Hematopoietic multipotent progenitor cell treated with erythropoietin and hydrocortisone succinate and interleukin-3 and kit ligand, for 17 days (in vitro differentiated cells): ENCODE results near the gene PPP1R14B.

Experiments used
- DNase-seq: peaks from one replicate; pipeline ENCODE4 v3.0.0-alpha.2; 2015; ENCODE audit warnings: low spot score

PPP1R14B gene

GRCh38 chr11:64245401-64245796 lies 1.3 kb downstream of the PPP1R14B start:
- DNase-seq = no peak

DNA sequence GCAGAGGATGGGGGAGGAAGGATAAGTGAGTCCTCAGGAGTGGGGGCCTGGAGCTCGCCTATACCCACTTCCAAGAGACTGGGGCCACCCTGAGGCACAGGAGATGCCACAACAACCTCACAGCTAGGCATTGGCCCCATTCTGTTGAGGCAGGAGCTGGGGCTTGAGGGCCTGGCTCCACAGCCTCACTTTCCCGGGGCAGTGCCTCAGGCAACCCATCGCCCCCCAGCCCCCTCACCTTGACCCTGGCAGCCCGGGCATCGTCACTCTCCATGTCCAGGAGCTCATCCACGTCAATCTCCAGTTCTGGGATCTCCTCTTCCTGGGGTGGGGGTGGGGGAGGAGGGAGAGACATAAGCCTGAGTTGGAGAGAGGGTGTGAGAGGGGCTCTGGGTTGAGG lies 1.8 kb downstream of the PPP1R14B start:
- no peak for DNase-seq

DNA sequence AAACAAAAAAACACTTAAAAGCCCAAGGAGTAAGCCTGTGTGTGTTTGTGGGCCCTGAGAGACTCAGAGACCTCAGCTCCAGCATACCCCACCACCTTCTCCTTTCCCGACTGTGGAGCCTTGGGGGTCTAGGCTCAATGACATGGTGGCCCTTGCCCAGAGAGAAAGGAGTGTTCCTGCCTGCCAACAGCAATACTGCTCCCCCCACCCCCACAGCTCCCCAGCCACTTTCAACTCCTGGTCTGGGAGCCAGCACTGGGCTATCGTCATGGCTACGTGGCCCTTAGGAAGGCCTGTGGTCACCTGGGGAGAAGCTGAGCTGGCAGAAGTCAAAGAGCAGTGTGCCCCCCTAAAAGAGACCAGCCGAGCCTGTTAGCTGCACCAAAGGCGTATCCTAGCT lies 2.6 kb downstream of the PPP1R14B start:
- no peak for DNase-seq

GRCh38 chr11:64243236-64243854 lies 3.4 kb downstream of the PPP1R14B start:
- DNase-seq = no peak

GRCh38 chr11:64241491-64242374 lies 5.0 kb downstream of the PPP1R14B start:
- no peak for DNase-seq

- DNase-seq = peak; percentile 100
These were observed 5.6 kb downstream of the PPP1R14B start for GRCh38 chr11:64241241-64241490.

DNA sequence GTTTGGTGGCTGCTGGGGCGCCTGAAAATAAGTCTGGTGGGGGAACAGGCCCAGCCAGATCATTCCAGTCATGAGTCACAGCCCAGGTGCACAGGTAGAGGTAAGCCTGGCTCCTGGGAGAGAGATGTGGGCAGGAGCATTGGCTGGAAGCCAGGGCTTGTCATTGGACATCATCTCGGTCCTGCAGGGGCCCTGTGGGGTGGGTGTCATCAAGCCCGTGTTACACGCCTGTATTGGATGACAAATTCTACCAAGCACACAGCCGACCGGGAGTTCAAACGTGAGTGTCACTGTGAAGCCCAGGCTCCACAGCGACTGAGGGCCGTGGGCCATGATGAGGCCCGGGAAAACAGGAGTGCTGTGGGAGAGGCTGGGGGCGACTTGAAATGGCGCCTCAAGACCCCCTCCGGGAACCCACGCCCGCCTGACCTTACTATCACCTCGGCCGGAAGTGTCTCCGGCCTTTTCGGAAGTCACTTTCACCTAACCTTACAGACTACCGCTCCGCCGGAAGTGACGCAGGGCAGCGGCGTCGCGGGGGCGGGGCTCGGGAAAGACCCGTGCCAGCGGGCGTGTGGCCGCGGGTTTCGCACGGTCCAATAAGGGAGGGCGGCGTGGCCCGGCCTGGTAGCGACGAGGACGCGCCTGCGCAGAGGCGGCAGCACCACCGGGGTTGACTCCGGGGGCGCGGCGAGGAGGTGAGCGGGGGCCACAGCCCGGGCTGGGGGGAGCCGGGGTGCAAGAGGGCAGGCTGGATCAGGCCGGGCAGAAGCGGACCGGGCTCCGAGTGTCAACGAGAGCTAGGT lies 6.1 kb downstream of the PPP1R14B start, which contains the start of gene FKBP2:
FKBP2 (plus strand) TSS at position 661 of the 806 bp plus-strand sequence. CDS start 1,293 bp downstream, outside the sequence.
- peak; percentile 99 for DNase-seq

GRCh38 chr11:64239662-64240434 lies 6.9 kb downstream of the PPP1R14B start:
- no peak for DNase-seq

DNA sequence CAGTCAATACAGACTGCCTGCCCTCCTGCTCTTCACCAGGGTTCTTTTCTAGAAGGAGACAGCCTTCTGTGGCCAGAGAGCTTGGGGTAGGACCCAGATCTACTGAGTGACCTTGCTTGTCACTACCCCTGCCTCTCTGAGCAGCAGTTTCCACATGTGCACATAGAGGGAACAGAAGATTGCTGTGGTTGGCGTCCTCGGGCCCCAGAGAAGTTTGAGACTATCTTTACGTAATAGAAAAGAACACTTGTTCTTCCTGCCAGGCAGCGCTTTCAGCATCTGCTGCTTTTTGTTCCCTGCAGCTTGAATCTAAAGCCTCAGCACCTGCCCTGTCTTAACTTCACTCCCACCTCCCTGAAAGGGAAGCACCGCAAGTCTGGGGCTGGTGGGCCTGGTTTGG lies 7.7 kb downstream of the PPP1R14B start:
- no peak for DNase-seq

GRCh38 chr11:64238076-64238475 lies 8.7 kb downstream of the PPP1R14B start:
- no peak for DNase-seq

GRCh38 chr11:64237484-64237951 lies 9.2 kb downstream of the PPP1R14B start:
- no peak for DNase-seq

DNA sequence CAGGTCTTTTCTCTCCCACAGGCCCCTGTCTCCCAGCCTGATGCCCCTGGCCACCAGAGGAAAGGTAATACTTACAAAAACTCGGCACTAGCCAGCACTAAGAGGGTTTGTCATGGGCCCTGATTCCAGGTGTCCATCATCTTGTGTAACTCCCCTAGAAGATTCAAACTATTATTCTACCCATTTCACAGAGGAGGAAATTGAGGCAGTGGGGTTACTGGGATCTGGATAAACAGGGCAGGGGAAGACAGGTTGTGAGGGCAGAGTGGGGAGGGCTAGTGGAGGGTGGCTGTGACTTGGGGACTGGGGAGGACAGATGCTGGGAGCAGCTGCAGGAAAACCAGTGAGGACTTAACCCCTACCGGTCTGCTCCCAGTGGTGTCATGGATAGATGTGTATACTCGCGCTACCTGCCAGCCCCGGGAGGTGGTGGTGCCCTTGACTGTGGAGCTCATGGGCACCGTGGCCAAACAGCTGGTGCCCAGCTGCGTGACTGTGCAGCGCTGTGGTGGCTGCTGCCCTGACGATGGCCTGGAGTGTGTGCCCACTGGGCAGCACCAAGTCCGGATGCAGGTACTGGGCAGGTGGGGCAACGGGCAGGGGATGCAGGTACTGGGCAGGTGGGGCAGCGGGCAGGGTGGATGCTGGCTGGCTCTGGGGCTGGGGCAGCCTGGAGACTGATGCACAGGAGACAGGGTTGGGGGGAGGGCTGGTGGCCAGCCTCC lies 11.1 kb downstream of the PPP1R14B start:
- DNase-seq = no peak

GRCh38 chr11:64234647-64235379 lies 11.9 kb downstream of the PPP1R14B start:
- DNase-seq = peak; percentile 51

- peak; percentile 42 for DNase-seq
These were observed 12.7 kb downstream of the PPP1R14B start, which contains the start of gene VEGFB for GRCh38 chr11:64233913-64234586. VEGFB (plus strand) TSS chr11:64234584; CDS start chr11:64234834, 250 bp downstream.

DNA sequence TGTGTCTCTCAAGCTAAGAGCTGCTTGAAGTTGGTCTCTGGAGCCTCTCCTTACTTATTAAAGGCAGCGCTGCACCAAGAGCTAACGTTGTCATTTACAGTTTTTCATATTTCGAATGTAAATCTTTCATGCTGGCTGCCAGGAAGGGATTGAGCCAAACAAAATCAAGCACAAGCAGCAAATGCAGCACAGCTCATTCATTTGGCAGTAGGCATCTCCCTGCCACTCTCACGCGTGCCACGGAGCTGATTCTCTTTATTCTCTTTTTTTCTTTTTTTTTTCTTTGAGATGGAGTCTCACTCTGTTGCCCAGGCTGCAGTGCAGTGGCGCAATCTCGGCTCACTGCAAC lies 13.8 kb downstream of the PPP1R14B start:
- DNase-seq = no peak

DNA sequence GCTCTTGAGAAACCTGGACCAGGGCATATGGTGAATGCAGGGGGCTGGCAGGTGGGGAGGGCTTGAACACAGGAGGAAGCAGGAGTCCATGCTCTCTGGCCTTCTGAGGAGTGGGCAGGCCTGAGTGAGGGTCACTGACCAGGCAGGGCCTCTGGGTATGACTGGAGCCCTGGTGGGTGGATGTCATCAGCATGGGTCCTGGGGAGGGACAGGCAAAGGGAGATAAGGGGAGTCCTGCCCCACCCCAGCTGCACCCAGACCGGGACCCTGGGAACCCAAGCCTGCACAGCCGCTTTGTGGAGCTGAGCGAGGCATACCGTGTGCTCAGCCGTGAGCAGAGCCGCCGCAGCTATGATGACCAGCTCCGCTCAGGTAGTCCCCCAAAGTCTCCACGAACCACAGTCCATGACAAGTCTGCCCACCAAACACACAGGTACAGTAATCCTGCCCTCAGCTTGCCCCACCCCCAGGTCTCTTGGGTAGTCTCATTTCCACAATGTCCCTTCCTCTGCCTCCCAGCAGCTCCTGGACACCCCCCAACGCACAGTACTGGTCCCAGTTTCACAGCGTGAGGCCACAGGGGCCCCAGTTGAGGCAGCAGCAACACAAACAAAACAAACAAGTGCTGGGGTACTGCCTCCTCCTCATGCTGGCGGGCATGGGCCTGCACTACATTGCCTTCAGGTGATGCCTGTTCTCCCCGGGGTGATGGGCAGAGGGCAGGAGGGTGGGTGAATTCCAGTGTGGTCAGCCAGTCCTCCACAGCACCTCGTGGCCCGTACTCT lies 14.4 kb downstream of the PPP1R14B start:
- DNase-seq = no peak

DNA sequence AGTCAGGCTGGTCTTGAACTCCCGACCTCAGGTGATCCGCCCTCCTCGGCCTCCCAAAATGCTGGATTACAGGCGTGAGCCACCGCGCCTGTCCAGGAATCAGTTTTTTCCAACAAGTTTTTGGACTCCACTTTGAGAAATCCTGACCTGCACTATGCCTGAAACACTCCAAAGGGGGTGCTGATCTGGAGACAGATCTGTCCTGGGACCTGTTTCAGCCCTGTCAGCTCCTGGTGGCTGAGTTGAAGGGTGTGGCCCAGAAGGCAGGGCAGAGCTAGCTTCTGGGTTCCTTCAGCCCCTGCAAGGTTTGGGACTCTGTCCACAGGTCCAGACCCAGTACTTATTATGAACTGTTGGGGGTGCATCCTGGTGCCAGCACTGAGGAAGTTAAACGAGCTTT lies 15.2 kb downstream of the PPP1R14B start:
- no peak for DNase-seq

- no peak for DNase-seq
These were observed 15.8 kb downstream of the PPP1R14B start for GRCh38 chr11:64230985-64231365.
